Measurements from ENCODE around the gene KCNJ6.
"Not testable (repeated sequence)": the region's sequence is repeated elsewhere in the genome, so short reads cannot be mapped to it uniquely, and the experiment has no call there.

Gene KCNJ6

DNA sequence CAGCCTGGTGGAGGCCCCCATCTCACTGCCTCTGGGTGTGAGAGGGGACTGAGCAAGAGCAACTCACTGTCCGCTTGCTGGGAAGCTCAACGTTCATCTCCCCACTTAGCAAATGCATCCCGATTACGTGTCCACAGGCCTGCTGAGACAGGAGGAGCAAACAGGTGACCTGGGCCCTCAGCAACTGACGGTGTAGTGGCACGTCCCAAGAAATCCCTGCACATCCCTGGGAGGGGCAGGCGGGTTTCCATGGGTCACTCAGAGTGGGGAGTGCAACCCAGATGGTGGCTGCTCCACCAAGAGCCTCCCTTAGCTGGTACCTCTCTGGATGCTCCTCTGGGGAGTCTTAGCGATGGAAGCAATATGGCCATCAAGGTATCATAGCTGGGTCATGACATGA is 320.3 kb downstream of the KCNJ6 start:
- no peak for DNase-seq (ENCODE audit: low spot score)

- DNase-seq (ENCODE audit: low spot score): no peak
Measured at GRCh38 chr21:37594472-37594951, 321.7 kb downstream of the KCNJ6 start.

GRCh38 chr21:37593740-37594471 is 322.4 kb downstream of the KCNJ6 start:
- DNase-seq (ENCODE audit: low spot score): no peak

- DNase-seq (ENCODE audit: low spot score): no peak
Measured at GRCh38 chr21:37593015-37593414, 323.2 kb downstream of the KCNJ6 start.

GRCh38 chr21:37592496-37592895 is 323.8 kb downstream of the KCNJ6 start:
- DNase-seq (ENCODE audit: low spot score): no peak

DNA sequence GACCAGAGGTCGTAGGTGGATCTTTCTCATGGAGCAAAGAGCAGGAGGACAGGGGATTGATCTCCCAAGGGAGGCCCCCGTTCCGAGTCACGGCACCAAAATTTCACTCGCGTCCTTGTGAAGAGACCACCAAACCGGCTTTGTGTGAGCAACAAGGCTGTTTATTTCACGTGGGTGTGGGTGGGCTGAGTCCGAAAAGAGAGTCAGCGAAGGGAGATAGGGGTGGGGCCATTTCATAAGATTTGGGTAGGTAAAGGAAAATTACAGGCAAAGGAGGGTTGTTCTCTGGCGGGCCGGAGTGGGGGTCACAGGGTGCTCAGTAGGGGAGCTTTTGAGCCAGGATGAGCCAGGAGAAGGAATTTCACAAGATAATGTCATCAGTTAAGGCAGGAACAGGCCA is 324.3 kb downstream of the KCNJ6 start:
- not testable (repeated sequence) for DNase-seq (ENCODE audit: low spot score)

DNA sequence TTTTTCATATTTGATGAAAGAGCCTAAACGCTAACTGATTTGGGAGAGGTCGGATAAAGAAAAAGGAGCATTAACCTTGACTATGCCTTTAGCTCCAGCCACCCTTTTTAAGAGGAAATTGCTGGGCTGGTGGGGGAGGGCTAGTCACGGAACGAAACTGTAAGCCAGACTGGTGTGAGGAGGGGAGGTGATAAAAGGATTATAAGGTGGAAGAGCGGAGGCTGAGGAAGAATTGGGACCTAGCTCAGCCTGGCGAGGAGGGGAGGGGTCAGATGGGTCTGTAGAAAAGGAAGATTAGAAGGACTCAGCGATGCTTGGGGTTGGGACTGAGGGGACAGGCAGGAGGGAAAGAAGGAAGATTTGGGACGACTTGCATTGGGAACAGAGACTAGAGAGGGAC is 325.4 kb downstream of the KCNJ6 start:
- not testable (repeated sequence) for DNase-seq (ENCODE audit: low spot score)

DNA sequence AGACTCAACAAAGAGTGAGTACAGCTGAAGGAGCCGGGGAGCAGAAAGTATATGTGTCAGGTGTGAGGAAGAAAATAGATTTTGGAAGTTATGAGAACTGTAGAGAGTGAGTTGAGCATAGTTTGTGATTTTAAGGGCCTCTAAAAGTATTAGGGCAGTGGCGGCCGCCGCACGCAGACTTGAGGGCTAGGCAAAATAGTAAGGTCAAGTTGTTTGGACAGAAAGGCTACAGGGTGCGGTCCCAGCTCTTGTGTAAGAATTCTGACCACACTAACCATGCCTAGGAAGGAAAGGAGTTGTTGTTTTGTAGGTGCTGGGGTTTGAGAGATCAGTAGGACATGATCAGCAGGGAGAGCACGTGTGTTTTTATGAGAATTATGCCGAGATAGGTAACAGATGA is 327.6 kb downstream of the KCNJ6 start:
- not testable (repeated sequence) for DNase-seq (ENCODE audit: low spot score)

DNA sequence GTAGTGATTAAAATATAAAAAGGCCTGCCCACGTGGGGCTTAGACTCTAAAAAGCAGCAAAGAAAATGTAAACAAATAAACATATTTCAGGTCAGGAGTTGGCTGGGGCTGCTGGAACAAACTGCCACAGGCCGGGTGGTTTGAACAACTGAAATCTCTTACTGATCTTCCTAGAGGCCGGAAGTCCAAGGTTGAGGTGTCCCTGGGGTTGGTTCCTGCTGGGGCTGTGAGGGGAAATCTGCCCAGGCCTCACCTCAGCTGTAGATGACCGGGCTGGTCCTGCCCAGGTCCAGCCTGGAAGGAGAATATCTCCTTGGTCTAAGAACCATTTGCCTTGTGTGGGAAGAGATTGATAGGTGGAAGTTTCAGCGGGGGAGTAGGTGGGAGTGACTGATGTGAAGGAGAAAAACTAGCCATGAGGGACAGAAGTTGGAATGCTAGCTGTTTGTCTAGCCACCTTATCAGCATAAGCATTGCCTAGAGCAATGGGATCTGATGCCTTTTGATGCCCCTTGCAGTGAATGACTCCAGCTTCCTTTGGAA is 328.6 kb downstream of the KCNJ6 start:
- no peak for DNase-seq (ENCODE audit: low spot score)

DNA sequence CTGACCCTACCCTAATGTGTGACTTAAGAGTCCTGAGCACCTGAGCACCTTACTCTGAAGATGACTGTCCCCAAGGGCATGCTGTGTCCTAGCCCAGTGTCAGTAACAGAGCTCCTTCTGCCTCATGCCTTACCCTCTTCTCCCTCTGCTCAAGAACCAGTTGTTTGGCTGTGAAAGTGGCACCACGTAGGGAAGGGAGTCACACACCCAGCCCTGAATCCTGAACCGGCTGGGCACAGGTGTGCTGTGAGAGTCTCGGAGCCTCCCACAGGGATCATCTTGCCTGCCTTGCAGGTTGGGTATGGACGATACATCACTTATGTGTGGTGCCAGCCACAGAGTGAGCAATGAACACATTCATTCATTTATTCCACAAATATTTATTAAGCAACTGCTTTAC is 329.1 kb downstream of the KCNJ6 start:
- DNase-seq (ENCODE audit: low spot score): no peak

GRCh38 chr21:37582590-37582989 is 333.7 kb downstream of the KCNJ6 start:
- DNase-seq (ENCODE audit: low spot score): peak; percentile 52

GRCh38 chr21:37580666-37581065 is 335.6 kb downstream of the KCNJ6 start:
- no peak for DNase-seq (ENCODE audit: low spot score)

DNA sequence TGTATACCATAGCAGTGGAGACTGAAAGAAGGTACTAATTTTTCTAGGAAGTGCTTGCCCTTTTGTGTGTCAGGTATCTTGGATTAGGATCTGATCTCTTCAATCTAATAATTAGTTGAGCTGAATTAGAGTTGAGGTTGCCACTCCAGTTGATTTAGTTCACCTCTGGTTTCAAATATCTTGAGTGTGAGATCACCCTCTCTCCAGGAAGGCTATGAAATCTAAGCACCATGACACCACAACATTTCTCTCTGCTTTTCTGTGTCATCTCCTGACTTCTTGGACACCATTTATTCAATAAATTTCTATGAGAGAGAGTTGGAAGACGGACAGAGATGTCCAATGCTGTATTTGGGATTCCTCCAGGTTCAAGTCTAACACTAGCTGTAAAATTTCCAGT is 336.9 kb downstream of the KCNJ6 start:
- DNase-seq (ENCODE audit: low spot score): no peak

- DNase-seq (ENCODE audit: low spot score): no peak
Measured at GRCh38 chr21:37578471-37579126, 337.7 kb downstream of the KCNJ6 start.

GRCh38 chr21:37576929-37577328 is 339.3 kb downstream of the KCNJ6 start:
- DNase-seq (ENCODE audit: low spot score): not testable (repeated sequence)

DNA sequence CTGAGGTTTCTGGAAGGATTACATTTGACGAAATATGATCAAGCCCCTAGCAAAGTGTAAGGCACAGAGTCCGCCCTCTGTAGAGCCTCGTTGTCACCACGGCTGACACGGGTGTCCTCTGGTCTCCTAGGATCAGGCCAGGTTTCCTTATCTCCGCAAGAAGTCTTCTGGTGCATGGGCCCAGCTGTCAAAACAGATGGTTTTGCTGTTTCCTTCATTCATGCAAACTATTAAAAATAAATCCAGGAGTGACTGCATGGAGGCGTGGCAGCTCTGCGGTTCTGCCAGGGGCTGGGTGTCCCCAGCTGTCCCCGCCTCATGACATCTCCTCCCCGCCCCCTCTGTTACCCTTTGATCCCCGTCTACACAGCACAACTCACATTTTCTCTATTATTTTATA is 340.7 kb downstream of the KCNJ6 start:
- no peak for DNase-seq (ENCODE audit: low spot score)

DNA sequence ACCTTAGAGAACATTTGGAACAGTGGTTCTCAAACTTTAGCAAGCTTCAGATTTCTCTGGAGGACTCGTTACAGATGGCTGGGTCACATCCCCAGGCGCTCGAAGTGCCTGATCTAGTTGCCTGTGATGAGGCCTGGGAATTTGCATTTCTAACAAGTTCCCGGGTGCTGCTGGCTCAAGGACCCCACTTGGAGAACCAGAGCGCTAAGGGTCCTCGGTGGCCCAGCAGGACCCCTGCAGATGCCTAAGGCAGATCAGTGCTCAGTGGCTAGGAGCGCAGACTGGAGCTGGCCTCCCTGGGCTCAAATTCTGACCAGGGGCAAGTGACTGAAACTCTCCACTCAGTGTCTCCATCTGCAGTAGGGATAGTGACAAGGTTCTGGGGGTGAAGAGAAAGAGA is 341.5 kb downstream of the KCNJ6 start:
- no peak for DNase-seq (ENCODE audit: low spot score)

- no peak for DNase-seq (ENCODE audit: low spot score)
Measured at GRCh38 chr21:37574316-37574715, 341.9 kb downstream of the KCNJ6 start.

DNA sequence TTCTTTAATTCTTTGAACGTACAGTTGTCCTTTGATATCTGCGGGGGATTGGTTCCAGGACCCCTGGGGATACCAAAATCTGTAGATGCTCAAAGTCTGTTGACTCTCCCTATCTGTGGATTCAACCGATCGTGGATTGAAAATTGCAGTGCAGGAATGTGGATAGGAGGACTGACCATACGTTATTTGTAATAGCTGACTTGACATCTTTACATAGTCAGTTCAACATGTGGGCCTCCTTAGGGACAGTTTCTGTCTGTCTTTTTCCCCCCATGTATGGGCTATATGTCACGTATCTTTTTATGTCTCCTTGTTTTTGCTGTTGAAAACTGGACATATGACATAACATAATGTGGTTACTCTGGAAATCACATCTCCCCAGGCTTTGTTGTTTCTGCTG is 344.8 kb downstream of the KCNJ6 start:
- DNase-seq (ENCODE audit: low spot score): no peak

DNA sequence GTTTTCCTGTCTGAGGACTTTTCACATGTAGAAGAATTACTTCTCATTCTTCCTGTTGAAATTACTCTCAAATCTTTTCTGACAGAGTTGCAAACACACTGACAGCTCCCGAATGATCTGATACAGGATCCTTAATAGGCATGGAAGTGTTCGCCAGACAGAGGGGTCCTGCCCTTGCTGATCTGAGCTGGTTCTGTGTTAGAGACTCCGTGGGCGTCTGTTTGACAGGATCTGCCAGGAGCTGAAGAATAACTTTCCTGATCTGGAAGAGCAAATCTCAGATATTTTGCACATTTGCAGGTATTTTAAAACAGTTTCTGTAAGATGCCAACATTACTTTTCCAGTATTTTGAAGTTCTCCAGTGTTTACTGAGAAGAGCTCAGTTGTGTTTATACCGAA is 347.3 kb downstream of the KCNJ6 start:
- DNase-seq (ENCODE audit: low spot score): no peak

- DNase-seq (ENCODE audit: low spot score): no peak
Measured at GRCh38 chr21:37568415-37568814, 347.8 kb downstream of the KCNJ6 start.

DNA sequence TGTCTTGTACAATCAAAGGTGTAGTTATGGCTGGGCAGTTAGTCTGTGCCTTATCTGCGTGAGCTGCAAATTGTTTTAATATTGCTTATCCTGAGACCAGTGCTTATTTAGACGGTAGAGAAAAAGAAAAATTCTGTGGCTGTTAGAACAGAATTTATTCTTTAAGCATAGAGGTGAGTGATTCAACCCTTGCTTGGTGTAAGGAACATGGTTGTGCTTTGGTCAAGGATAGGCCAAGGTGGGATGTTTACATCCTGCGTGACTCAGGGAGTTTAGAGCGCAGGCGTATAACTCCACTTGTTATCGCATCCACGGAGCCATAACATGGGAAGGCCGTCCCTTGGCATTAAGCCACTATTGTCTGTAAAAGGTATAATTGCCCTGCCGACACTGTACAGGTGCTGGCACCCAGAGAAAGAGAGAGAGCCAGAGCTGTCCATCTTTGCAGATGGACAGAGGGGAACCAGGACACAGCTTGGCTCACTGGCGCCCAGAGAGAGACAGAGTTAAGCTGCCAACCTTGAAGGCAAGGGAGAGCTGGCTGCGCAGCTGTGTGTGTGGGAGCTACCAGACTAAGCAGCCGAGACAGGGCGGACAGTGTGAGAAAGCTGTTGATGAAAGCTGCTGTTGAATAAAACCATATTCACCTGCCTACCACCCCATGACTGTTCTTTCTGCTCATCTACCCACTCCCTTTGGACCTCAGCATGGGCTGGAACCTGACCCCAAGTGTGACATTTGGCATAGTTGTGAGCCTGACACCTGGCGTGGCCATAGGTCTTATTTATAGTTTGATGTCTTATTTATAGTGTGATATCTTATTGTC is 349.3 kb downstream of the KCNJ6 start:
- DNase-seq (ENCODE audit: low spot score): no peak
